Measurements from ENCODE around the gene HAGHL. TPM values are rescaled to one million over a fixed set of nuclear protein-coding genes. Genes with fewer than 3 reads are reported as not detected.
"Not testable (repeated sequence)": the region's sequence is repeated elsewhere in the genome, so short reads cannot be mapped to it uniquely, and the experiment has no call there.

Gene HAGHL
- total RNA-seq, 2 donors from 2014 or later = 3.6 to 4.1 TPM

DNA sequence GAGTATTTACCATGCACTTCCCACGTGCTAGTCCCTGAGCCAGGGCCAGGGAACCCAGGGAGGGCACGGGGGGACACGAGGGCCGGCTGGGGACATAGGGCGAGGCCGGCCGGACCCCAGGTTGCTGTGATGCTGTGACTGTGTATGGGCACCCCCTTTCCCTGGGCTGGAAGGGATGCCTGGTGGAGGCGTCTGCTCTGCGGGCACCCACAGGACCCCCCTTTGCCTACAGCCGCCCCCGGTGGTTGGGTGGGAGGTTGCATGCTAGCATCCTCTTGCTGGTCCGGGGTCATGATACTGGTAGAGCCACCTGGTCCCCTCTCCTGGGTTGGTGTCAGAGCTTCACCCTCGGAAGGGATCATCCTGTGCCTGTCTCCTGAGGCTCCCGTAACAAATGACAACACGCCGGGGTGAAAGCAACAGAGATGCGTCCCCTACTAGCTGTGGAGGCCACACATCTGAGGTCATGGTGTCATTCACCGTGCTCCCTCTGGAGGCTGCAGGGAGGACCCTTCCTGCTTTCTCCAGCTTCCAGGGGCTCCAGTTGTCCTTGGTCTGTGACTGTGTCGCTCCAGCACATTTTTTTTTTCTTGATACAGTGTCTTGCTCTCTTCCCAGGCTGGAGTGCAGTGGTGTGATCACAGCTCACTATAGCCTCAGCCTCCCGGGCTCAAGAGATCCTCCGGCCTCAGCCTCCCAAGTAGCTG is 17.0 kb downstream of the HAGHL start:
- DNase-seq (ENCODE audit: low spot score) = no peak
- intact Hi-C loops (cut with DNase I) = no loop called here

- DNase-seq (ENCODE audit: low spot score) = no peak
- intact Hi-C loops (cut with DNase I) = no loop called here
Measured at GRCh38 chr16:745739-746138, 18.8 kb downstream of the HAGHL start.

DNA sequence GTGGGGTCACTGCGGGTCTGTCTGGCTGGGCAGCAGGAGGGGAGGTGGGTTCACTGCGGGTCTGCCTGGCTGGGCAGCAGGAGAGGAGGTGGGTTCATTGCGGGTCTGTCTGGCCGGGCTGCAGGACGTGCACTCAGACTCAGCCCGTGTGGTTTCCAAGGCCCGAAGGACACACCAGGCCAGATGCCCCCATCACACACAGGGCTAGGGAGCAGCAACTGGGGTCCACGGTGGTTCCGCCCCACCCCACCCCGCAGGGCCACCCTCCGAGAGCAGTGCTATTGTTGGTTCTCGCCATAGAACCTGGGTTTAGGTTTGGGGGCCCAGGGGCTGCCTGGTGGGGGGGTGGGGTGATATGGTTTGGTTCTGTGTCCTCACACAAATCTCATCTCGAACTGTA is 19.7 kb downstream of the HAGHL start:
- intact Hi-C loops (cut with DNase I) = no loop called here
- no peak for DNase-seq (ENCODE audit: low spot score)

GRCh38 chr16:747978-748746 is 21.3 kb downstream of the HAGHL start:
- intact Hi-C loops (cut with DNase I) = no loop called here
- DNase-seq (ENCODE audit: low spot score) = no peak

DNA sequence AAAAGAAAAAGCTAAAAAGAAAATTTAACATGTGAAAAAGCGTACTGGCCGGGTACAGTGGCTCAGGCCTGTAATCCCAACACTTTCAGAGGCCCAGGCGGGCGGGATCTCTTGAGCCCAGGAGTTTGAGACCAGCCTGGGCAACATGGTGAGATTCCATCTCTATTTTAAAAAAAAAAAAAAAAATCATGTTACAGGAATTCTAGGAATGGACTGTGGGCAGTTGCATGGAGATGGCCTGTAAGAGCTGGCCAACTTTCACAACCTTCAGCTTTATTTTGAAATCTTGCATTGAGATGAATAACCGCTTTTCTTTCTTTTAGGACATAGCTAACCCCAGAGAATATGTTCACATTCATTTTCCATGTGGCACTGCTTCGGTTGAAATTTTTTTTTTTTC is 22.1 kb downstream of the HAGHL start:
- DNase-seq (ENCODE audit: low spot score) = no peak
- intact Hi-C loops (cut with DNase I) = no loop called here

GRCh38 chr16:750485-750884 is 23.6 kb downstream of the HAGHL start:
- intact Hi-C loops (cut with DNase I) = no loop called here
- DNase-seq (ENCODE audit: low spot score) = no peak

DNA sequence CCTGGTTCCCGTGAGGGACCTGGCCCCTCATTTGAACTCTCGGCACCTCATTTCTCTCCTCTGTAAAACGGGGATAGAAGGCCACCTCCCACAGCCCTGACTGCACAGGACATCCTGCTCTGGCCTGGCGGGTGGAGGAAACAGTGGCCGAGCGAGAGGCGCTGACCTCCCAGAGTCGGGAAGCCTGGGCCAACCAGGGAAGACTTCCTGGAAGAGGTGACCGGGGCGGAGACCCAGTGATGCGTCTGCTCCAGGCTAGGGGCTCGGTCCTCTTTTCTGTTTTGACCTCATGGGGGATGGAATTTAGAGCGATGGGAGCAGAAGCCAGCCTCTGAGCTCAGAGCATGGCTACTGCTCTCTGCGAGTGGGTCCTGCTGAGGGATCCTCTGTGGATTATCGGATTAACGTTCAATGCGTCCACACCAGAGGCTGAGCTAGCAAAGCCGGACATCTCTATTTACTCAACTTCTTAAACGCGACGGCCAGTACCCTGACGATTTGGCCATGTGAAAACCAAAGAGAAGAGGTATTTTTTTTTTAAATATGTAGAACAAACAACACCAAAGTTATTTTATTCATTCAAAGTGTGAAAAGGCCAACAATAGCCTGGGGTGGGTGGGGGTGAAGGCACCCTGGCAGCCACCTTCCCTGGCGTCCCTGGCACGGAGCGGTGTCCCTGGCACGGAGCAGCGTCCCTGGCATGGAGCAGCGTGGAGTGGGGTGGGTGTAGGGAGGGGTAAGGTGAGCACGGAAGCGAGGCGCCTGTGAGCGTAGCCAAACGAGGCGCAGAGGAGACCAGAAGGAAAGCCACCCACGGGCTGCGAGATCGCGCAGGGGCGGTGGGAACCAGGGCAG is 24.5 kb downstream of the HAGHL start:
- DNase-seq (ENCODE audit: low spot score) = no peak
- intact Hi-C loops (cut with DNase I) = no loop called here

DNA sequence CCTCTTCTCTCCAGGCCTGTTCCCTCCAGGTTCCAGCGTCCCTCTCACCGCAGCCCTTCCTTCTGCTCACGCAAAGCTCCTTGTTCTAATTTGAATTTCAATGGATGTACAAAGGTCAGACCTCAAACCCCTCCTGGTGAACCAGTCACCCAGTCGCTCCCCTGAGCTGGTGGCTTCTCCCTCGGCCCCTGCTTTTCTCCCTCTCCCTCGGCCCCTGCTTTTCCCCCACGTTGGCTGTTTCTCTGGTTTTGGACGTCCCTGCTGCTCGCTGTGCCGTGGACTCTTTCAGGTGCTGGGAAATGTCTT is 25.1 kb downstream of the HAGHL start:
- intact Hi-C loops (cut with DNase I) = no loop called here
- DNase-seq (ENCODE audit: low spot score) = no peak

GRCh38 chr16:754121-754607 is 27.3 kb downstream of the HAGHL start:
- DNase-seq (ENCODE audit: low spot score) = not testable (repeated sequence)

DNA sequence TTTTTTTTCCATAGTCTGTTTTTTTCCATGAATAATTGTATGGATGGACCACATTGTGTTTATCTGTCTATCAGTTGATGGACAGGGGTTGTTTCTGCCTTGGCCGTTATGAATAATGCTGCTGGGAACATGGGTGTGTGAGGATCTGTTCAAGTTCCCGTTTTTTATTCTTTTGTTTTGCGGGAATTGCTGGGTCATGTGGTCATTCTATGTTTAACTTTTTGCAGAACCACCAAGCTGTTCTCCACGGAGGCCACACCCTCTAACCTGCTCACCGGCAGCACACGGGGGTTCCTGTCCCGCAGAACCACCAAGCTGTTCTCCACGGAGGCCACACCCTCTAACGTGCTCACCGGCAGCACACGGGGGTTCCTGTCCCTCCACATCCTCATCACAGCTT is 27.8 kb downstream of the HAGHL start:
- no peak for DNase-seq (ENCODE audit: low spot score)
- intact Hi-C loops (cut with DNase I) = no loop called here

More at GRCh38 chr16:754121-754607, 27.3 kb downstream of the HAGHL start:
- intact Hi-C loops (cut with DNase I) = not testable (repeated sequence)

DNA sequence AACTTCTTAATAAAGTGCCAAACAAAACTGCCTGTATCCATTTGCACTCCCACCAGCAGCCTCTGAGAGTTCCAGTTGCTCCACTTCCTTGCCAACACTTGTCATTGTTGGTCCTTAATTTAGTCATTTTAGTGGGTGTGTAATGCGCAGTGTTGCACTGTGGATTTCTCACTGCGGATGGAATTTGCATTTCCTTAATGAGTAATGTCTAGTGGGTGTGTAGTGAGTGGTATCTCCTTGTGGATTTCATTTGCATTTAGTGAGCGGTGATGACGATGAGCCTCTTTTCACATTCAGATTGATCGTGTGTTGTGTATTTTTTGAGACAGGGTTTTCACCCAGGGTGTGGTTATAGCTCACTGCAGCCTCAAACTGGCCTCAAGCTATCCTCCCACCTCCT is 29.5 kb downstream of the HAGHL start:
- no peak for DNase-seq (ENCODE audit: low spot score)
- intact Hi-C loops (cut with DNase I) = no loop called here

GRCh38 chr16:759110-759910 is 32.4 kb downstream of the HAGHL start:
- no peak for DNase-seq (ENCODE audit: low spot score)
- intact Hi-C loops (cut with DNase I) = no loop called here

DNA sequence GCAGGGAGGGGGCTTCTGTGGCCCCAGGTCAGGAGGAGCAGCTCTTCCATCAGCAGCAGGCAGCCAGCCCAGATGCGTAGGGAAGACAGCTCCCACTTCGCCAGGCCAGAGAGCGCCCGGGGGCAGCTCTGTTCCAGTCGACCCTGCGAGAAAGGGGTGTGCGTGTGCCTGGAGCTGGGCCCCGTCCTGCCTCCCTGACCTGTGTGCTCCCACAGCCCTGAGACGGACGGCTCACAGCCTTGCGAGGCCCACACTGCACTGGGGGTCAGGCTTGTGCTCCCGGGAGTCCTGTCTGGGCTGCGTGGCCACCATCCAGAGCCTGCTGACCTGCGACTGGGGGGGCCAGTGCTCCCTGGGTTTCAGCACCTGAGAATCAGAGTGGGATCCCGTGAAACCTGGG is 33.2 kb downstream of the HAGHL start:
- no peak for DNase-seq (ENCODE audit: low spot score)
- intact Hi-C loops (cut with DNase I) = loop anchor here in 1 of 2 donors (5.0 kb wide), 1 partner anchor 1572 kb away; no protein-coding TSS in a partner anchor

DNA sequence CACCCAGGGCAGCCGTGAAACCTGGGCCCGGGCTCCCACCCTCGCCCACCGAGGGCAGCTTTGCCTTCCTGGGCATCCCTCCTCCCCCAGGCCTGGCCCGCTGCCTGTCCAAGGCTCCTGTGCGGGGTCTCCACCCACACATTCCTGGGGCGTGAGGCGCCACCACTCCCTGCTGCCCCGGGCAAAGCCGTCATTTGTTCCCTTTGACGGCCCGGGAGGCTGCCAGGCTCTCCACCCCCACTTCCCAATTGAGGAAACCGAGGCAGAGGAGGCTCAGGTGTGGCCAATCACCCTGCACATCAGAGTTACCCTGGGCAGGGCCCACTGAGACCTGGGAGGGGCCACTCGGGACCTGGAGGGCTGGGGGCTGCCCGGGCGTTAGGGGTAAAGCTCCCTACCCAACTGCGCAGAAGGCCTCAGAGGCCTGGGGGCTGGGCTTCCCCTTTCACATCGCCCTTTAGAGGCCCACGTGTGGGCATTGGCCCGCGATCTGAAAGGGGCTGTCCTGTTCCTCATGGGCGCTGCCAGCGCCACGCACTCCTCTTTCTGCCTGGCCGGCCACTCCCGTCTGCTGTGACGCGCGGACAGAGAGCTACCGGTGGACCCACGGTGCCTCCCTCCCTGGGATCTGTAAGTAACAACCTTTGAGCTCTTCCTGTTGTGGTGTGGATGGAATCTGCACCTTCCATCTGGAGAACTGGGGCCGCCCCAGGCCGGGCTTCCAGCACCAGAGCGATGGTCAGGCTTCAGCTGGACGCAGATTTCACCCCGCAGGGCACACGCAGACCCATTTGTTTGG is 33.8 kb downstream of the HAGHL start, which contains the start of gene MSLN:
TSS of gene MSLN (plus strand) at position 190 of the 799 bp plus-strand sequence. CDS start 1,947 bp downstream, outside the sequence.
- no peak for DNase-seq (ENCODE audit: low spot score)
- intact Hi-C loops (cut with DNase I) = loop anchor here in 1 of 2 donors (5.0 kb wide), 1 partner anchor 1572 kb away; no protein-coding TSS in a partner anchor

- no peak for DNase-seq (ENCODE audit: low spot score)
- intact Hi-C loops (cut with DNase I) = loop anchor here in 1 of 2 donors (5.0 kb wide), 1 partner anchor 1570 kb away; no protein-coding TSS in a partner anchor
Measured at GRCh38 chr16:761625-762513, 35.0 kb downstream of the HAGHL start.

GRCh38 chr16:762595-763268 is 35.8 kb downstream of the HAGHL start:
- intact Hi-C loops (cut with DNase I) = loop anchor here in 1 of 2 donors (5.0 kb wide), 1 partner anchor 1570 kb away; no protein-coding TSS in a partner anchor
- DNase-seq (ENCODE audit: low spot score) = no peak
